Measurements from ENCODE around the gene ZCCHC14.

The ZCCHC14 gene

GRCh38 chr16:87468550-87468949 is 24.3 kb downstream of the ZCCHC14 start:
- Histone ChIP-seq H3K79me2 (ENCODE audit: insufficient read depth, low read length) (no peaks in the 10 kb centered on the region), H2AFZ (ENCODE audit: low read depth, low read length, severe bottlenecking) (no peak overlapping the region), H3K27ac (ENCODE audit: low read depth, low read length) (no peak overlapping the region), H3K27me3 (ENCODE audit: low read length) (no peaks in the 10 kb centered on the region), H3K36me3 (ENCODE audit: low read length) (no peaks in the 10 kb centered on the region), H3K4me2 (ENCODE audit: low read depth, low read length, poor library complexity, severe bottlenecking) (no peak overlapping the region), H3K9me2 (replicated peaks; ENCODE audit: insufficient read depth, low read length) (no peaks in the 10 kb centered on the region), H3K9ac (ENCODE audit: low read length) (no peak overlapping the region), H3F3A (ENCODE audit: insufficient read depth) (no peaks in the 10 kb centered on the region), H3K4me3 (ENCODE audit: insufficient read depth, low read length, poor library complexity, severe bottlenecking) (no peak overlapping the region), H4K20me1 (ENCODE audit: low read depth, low read length) (no peaks in the 10 kb centered on the region), H3K9me3 (ENCODE audit: insufficient read depth, low read length) (no peaks in the 10 kb centered on the region)
- TF ChIP-seq CTCF (IDR thresholded peaks at IDR 0.05; ENCODE audit: insufficient read depth, low read length, poor library complexity, severe bottlenecking) = no peak
- no peak for TF ChIP-seq EZH2phosphoT487 (conservative IDR thresholded peaks at IDR 0.05; ENCODE audit: low read length)

- Histone ChIP-seq H3K36me3 (ENCODE audit: low read length) (no peaks in the 10 kb centered on the region), H3K9me3 (ENCODE audit: insufficient read depth, low read length) (no peaks in the 10 kb centered on the region), H3K9ac (ENCODE audit: low read length) (no peak overlapping the region), H3K4me3 (ENCODE audit: insufficient read depth, low read length, poor library complexity, severe bottlenecking) (no peak overlapping the region), H3K27me3 (ENCODE audit: low read length) (no peaks in the 10 kb centered on the region), H3K9me2 (replicated peaks; ENCODE audit: insufficient read depth, low read length) (no peaks in the 10 kb centered on the region), H3K79me2 (ENCODE audit: insufficient read depth, low read length) (no peaks in the 10 kb centered on the region), H3F3A (ENCODE audit: insufficient read depth) (no peaks in the 10 kb centered on the region), H3K27ac (ENCODE audit: low read depth, low read length) (no peak overlapping the region), H2AFZ (ENCODE audit: low read depth, low read length, severe bottlenecking) (no peak overlapping the region), H4K20me1 (ENCODE audit: low read depth, low read length) (no peaks in the 10 kb centered on the region), H3K4me2 (ENCODE audit: low read depth, low read length, poor library complexity, severe bottlenecking) (no peak overlapping the region)
- TF ChIP-seq EZH2phosphoT487 (conservative IDR thresholded peaks at IDR 0.05; ENCODE audit: low read length) (no peak), CTCF (IDR thresholded peaks at IDR 0.05; ENCODE audit: insufficient read depth, low read length, poor library complexity, severe bottlenecking) (no peak)
These were observed 25.8 kb downstream of the ZCCHC14 start for GRCh38 chr16:87466975-87467501.

GRCh38 chr16:87465879-87466278 is 26.9 kb downstream of the ZCCHC14 start:
- H3K27ac ChIP-seq (ENCODE audit: low read depth, low read length) = no peak overlapping the region
- H3K9me3 ChIP-seq (ENCODE audit: insufficient read depth, low read length) = no peaks in the 10 kb centered on the region
- no peaks in the 10 kb centered on the region for H4K20me1 ChIP-seq (ENCODE audit: low read depth, low read length)
- H3K9ac ChIP-seq (ENCODE audit: low read length) = no peak overlapping the region
- H3F3A ChIP-seq (ENCODE audit: insufficient read depth) = no peaks in the 10 kb centered on the region
- no peaks in the 10 kb centered on the region for H3K36me3 ChIP-seq (ENCODE audit: low read length)
- H3K27me3 ChIP-seq (ENCODE audit: low read length) = no peaks in the 10 kb centered on the region
- no peaks in the 10 kb centered on the region for H3K9me2 ChIP-seq (replicated peaks; ENCODE audit: insufficient read depth, low read length)
- no peak overlapping the region for H3K4me2 ChIP-seq (ENCODE audit: low read depth, low read length, poor library complexity, severe bottlenecking)
- H3K79me2 ChIP-seq (ENCODE audit: insufficient read depth, low read length) = no peaks in the 10 kb centered on the region
- TF ChIP-seq EZH2phosphoT487 (conservative IDR thresholded peaks at IDR 0.05; ENCODE audit: low read length) = no peak
- TF ChIP-seq CTCF (IDR thresholded peaks at IDR 0.05; ENCODE audit: insufficient read depth, low read length, poor library complexity, severe bottlenecking) = no peak
- H3K4me3 ChIP-seq (ENCODE audit: insufficient read depth, low read length, poor library complexity, severe bottlenecking) = no peak overlapping the region
- no peak overlapping the region for H2AFZ ChIP-seq (ENCODE audit: low read depth, low read length, severe bottlenecking)
